HG02759 (cell line): Measurements from ENCODE around the gene C5orf63.
"Not testable (repeated sequence)": the region's sequence is repeated elsewhere in the genome, so short reads cannot be mapped to it uniquely, and the experiment has no call there.

Experiments used
- ATAC-seq: cut with Tn5 transposase; IDR thresholded peaks from one replicate; pipeline ENCODE4 v1.9.1; 2021; ENCODE audit warnings: mild to moderate bottlenecking, moderate library complexity; ENCODE audit not compliant: unreplicated experiment

Gene C5orf63

DNA sequence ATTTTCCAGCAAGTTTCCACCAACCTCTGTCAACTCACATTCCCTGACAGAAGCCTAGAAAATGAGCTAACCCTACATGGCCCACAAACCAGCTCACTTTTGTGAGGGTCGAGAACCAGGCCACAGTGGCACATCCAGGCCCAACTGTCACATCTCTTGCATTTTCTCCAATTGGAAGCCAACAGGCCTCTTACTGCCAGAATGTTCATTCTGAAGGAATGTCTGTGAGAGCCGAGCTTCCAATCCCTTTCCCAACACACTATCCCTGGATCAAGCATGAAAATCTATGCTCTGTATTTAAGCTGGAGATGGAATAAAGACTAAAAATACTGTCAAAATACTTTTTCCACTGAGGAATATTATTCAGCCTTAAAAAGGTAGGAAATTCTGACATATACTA lies 62.9 kb downstream of the C5orf63 start:
- ATAC-seq = no peak

- no peak for ATAC-seq
These were observed 63.5 kb downstream of the C5orf63 start for GRCh38 chr5:127009784-127010183.

- ATAC-seq = no peak
These were observed 64.9 kb downstream of the C5orf63 start for GRCh38 chr5:127008300-127008975.

- ATAC-seq = no peak
These were observed 65.8 kb downstream of the C5orf63 start for GRCh38 chr5:127007522-127007921.

- no peak for ATAC-seq
These were observed 66.6 kb downstream of the C5orf63 start for GRCh38 chr5:127006744-127007143.

GRCh38 chr5:127005282-127005681 lies 68.0 kb downstream of the C5orf63 start:
- ATAC-seq = not testable (repeated sequence)

DNA sequence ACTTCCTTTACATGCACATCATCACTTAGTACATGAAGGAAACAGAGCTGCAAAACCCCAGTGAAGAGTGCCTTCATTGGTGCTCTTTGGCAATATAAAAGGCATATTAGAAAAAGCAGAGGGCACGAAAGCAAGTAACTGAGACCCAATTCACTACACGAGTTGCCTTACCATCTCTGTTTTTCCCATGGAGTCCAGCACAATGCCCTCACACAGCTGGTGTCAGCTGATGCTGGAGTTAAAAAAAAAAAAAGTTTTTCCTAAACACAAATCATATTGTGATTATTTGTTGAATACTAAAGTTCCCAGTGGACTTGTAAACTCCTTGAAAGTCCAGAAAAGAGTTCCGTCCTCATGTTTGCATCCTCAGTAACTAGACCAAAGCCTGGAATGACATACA lies 68.6 kb downstream of the C5orf63 start:
- ATAC-seq = no peak

- no peak for ATAC-seq
These were observed 69.4 kb downstream of the C5orf63 start for GRCh38 chr5:127003798-127004495.

DNA sequence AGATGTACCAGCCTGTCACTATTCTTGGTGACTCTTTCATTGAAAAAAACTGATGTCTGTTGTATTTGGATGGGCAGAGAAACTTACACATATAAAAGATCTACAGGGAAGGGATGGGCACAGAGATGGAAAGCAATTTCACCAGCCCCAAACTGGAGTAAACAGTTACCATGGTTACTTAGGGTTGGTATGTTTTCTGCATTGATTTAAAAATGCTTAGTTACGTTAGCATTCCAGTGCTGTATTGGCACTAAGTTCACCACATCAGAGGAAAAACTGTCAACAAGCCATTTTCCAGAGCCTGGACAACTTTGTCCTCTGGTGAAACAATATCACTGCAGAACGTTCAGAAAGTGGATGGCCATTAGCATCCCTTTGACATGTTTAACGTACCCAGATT lies 70.9 kb downstream of the C5orf63 start:
- no peak for ATAC-seq

GRCh38 chr5:127001621-127002296 lies 71.5 kb downstream of the C5orf63 start:
- no peak for ATAC-seq
